HCT116 (cell line): Measurements from ENCODE around the gene FHIT.

ENCODE experiments used
- EZH2phosphoT487 ChIP-seq: fragments of 200-600 bp; IDR thresholded peaks from 2 replicates; pipeline ENCODE4 v1.6.1; 2018; ENCODE audit warnings: antibody characterized with exemption, borderline replicate concordance
- JUND ChIP-seq: IDR thresholded peaks from 2 replicates; pipeline ENCODE4 v1.6.1; 2012
- POLR2A ChIP-seq: IDR thresholded peaks from 2 replicates; pipeline ENCODE4 v1.7.0; 2011; ENCODE audit warnings: borderline replicate concordance; ENCODE audit not compliant: insufficient read depth, insufficient read length; ENCODE audit errors: extremely low read depth
- POLR2AphosphoS5 ChIP-seq: IDR thresholded peaks from 2 replicates; pipeline ENCODE4 v1.6.1; 2011; ENCODE audit warnings: mild to moderate bottlenecking, low read depth, low read length, moderate library complexity
- RAD21 ChIP-seq: IDR thresholded peaks from 2 replicates; pipeline ENCODE4 v1.6.1; 2012; ENCODE audit warnings: low read depth, mild to moderate bottlenecking
- SRF ChIP-seq: IDR thresholded peaks from 2 replicates; pipeline ENCODE4 v1.6.1; 2012; ENCODE audit warnings: low read depth
- TCF7L2 ChIP-seq: IDR thresholded peaks from 2 replicates; pipeline ENCODE4 v1.7.0; 2011; ENCODE audit warnings: borderline replicate concordance, inconsistent platforms; ENCODE audit not compliant: insufficient read depth, insufficient read length; ENCODE audit errors: extremely low read depth
- TF ChIP-seq, protein P1 (sequence below): IDR thresholded peaks from 2 replicates; pipeline ENCODE4 v1.6.1; 2012
- TF ChIP-seq, protein P2 (sequence below): IDR thresholded peaks from 2 replicates; pipeline ENCODE4 v1.6.1; 2011; ENCODE audit warnings: mild to moderate bottlenecking, low read length, moderate library complexity; ENCODE audit not compliant: insufficient replicate concordance; ENCODE audit errors: extremely low read depth
- TF ChIP-seq, protein P3 (sequence below), 3 experiments: fragments of 200-600 bp in 1 of 3; sonication (generic) in 1 of 3; IDR thresholded peaks in 2 of 3; conservative IDR thresholded peaks in 1 of 3; 2 replicates each; pipeline ENCODE4 v1.5.1; 2012 to 2017; ENCODE audit warnings: low read depth in 2 of 3, low read length in 2 of 3, antibody characterized with exemption in 1 of 3, borderline replicate concordance in 1 of 3, control low read depth in 1 of 3, mild to moderate bottlenecking in 1 of 3, mixed read lengths in 1 of 3, mixed run types in 1 of 3, moderate library complexity in 1 of 3; ENCODE audit not compliant: insufficient read depth in 1 of 3
- TF ChIP-seq, protein P4 (sequence below): IDR thresholded peaks from 2 replicates; pipeline ENCODE4 v1.6.1; 2012; ENCODE audit warnings: low read depth
- TF ChIP-seq, protein P5 (sequence below): IDR thresholded peaks from 2 replicates; pipeline ENCODE4 v1.6.1; 2012

DNA sequence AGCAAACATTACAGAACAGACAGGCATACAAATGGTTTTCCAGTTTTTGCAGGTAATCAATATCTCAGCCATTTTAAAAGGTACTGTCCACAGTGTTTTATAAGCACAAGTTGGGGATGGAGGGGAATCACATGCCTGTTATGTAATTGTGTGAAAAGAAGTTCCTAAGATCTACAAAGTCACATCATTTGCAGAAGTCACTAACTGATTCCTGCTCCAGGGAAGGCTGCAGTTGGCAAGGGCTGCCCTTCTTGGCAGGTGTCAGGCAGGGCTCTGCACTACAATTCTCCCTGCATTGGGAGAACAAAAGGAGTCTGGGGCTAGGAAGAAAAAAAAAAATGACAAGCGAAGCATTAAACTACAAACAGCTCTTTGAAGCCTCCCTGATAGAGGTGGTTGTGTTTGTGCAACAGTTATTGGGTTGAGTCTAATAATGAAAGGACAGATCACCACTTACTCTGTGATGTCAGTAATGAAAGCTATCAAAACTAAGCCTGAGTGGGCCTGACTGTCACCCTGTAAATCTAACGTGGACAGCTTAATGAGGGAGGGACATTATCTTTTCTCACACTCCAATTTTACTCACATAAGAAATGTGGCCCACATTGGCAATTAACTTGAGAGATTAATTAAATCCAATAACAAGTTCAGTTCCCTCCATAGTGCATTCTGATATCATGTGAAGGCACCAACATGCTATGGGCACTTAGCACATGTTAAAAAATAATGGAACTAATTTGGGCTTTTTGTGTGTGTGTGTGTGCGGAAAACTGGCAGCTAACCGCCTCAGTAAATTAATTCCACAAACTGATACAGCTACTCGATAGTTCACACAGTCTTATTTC, 242.9 kb downstream of the FHIT start:
- no peak for TF ChIP-seq EZH2phosphoT487
- TF ChIP-seq, protein P1, sequence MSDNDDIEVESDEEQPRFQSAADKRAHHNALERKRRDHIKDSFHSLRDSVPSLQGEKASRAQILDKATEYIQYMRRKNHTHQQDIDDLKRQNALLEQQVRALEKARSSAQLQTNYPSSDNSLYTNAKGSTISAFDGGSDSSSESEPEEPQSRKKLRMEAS: no peak
- no peak for TF ChIP-seq POLR2AphosphoS5
- TF ChIP-seq, protein P2, sequence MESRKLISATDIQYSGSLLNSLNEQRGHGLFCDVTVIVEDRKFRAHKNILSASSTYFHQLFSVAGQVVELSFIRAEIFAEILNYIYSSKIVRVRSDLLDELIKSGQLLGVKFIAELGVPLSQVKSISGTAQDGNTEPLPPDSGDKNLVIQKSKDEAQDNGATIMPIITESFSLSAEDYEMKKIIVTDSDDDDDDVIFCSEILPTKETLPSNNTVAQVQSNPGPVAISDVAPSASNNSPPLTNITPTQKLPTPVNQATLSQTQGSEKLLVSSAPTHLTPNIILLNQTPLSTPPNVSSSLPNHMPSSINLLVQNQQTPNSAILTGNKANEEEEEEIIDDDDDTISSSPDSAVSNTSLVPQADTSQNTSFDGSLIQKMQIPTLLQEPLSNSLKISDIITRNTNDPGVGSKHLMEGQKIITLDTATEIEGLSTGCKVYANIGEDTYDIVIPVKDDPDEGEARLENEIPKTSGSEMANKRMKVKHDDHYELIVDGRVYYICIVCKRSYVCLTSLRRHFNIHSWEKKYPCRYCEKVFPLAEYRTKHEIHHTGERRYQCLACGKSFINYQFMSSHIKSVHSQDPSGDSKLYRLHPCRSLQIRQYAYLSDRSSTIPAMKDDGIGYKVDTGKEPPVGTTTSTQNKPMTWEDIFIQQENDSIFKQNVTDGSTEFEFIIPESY: no peak
- TF ChIP-seq, protein P3, sequence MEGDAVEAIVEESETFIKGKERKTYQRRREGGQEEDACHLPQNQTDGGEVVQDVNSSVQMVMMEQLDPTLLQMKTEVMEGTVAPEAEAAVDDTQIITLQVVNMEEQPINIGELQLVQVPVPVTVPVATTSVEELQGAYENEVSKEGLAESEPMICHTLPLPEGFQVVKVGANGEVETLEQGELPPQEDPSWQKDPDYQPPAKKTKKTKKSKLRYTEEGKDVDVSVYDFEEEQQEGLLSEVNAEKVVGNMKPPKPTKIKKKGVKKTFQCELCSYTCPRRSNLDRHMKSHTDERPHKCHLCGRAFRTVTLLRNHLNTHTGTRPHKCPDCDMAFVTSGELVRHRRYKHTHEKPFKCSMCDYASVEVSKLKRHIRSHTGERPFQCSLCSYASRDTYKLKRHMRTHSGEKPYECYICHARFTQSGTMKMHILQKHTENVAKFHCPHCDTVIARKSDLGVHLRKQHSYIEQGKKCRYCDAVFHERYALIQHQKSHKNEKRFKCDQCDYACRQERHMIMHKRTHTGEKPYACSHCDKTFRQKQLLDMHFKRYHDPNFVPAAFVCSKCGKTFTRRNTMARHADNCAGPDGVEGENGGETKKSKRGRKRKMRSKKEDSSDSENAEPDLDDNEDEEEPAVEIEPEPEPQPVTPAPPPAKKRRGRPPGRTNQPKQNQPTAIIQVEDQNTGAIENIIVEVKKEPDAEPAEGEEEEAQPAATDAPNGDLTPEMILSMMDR (IDR thresholded peaks at IDR 0.05 in 2 of 3, conservative IDR thresholded peaks at IDR 0.05 in 1 of 3; ENCODE audit: borderline replicate concordance in 1 of 3, insufficient read depth in 1 of 3, low read depth in 2 of 3, low read length in 2 of 3): no peak
- TF ChIP-seq JUND: no peak
- TF ChIP-seq POLR2A: no peak
- no peak for TF ChIP-seq RAD21
- TF ChIP-seq, protein P4, sequence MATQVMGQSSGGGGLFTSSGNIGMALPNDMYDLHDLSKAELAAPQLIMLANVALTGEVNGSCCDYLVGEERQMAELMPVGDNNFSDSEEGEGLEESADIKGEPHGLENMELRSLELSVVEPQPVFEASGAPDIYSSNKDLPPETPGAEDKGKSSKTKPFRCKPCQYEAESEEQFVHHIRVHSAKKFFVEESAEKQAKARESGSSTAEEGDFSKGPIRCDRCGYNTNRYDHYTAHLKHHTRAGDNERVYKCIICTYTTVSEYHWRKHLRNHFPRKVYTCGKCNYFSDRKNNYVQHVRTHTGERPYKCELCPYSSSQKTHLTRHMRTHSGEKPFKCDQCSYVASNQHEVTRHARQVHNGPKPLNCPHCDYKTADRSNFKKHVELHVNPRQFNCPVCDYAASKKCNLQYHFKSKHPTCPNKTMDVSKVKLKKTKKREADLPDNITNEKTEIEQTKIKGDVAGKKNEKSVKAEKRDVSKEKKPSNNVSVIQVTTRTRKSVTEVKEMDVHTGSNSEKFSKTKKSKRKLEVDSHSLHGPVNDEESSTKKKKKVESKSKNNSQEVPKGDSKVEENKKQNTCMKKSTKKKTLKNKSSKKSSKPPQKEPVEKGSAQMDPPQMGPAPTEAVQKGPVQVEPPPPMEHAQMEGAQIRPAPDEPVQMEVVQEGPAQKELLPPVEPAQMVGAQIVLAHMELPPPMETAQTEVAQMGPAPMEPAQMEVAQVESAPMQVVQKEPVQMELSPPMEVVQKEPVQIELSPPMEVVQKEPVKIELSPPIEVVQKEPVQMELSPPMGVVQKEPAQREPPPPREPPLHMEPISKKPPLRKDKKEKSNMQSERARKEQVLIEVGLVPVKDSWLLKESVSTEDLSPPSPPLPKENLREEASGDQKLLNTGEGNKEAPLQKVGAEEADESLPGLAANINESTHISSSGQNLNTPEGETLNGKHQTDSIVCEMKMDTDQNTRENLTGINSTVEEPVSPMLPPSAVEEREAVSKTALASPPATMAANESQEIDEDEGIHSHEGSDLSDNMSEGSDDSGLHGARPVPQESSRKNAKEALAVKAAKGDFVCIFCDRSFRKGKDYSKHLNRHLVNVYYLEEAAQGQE: no peak
- no peak for TF ChIP-seq SRF
- TF ChIP-seq, protein P5, sequence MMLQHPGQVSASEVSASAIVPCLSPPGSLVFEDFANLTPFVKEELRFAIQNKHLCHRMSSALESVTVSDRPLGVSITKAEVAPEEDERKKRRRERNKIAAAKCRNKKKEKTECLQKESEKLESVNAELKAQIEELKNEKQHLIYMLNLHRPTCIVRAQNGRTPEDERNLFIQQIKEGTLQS: no peak
- no peak for TF ChIP-seq TCF7L2
